Ovary (tissue), 9 donors: Measurements from ENCODE around the gene SLCO2B1. TPM values are rescaled to one million over a fixed set of nuclear protein-coding genes. Genes with fewer than 3 reads are reported as not detected.

Experiments used
- DNase-seq, 5 donors: peaks; one replicate each; pipeline ENCODE4 v3.0.0-alpha.2; 2019 to 2020
- H3K27ac ChIP-seq, 2 donors: fragments of 200-600 bp; one replicate each; pipeline versions ENCODE4 v1.5.1 to v1.8.0; 2019 to 2022
- H3K27me3 ChIP-seq: fragments of 200-600 bp; one replicate; pipeline ENCODE4 v1.8.0; 2022
- H3K36me3 ChIP-seq: fragments of 200-600 bp; sonication (generic); one replicate; pipeline ENCODE4 v1.5.1; 2019
- H3K4me1 ChIP-seq: one replicate; pipeline ENCODE4 v1.8.1; 2013; ENCODE audit warnings: mild to moderate bottlenecking, moderate library complexity; ENCODE audit not compliant: insufficient read depth
- H3K4me3 ChIP-seq: fragments of 200-600 bp; sonication (generic); one replicate; pipeline ENCODE4 v1.5.1; 2017
- H3K9me3 ChIP-seq, 2 donors: fragments of 200-600 bp in 1 of 2; sonication (generic) in 1 of 2; one replicate each; pipeline versions ENCODE4 v1.5.1 to v1.8.1; 2013 to 2019; ENCODE audit warnings: mild to moderate bottlenecking in 1 of 2, moderate library complexity in 1 of 2
- EP300 ChIP-seq: sonication (generic); formaldehyde crosslinking; IDR thresholded peaks from one replicate; pipeline ENCODE4 v1.6.1; 2017; ENCODE audit warnings: antibody characterized with exemption
- POLR2A ChIP-seq: fragments of 450-650 bp; IDR thresholded peaks from one replicate; pipeline ENCODE4 v1.6.1; 2017; ENCODE audit warnings: antibody characterized with exemption, mild to moderate bottlenecking, moderate library complexity
- WGBS, 3 donors: extraction: QIAGEN DNeasy Blood & Tissue Kit in 1 of 3; methylation state at CpG; one replicate each; pipeline versions ENCODE4 v1.1.5 to v1.1.7; 2013 to 2017; 5-methylcytosine and 5-hydroxymethylcytosine counted together
- intact Hi-C, 4 donors: fragments of 100-400 bp; cut with DNase I; formaldehyde crosslinking; loops; one replicate each; pipeline versions ENCODE4 v1.11.0 to v1.15.1; 2022 to 2023
- polyA plus RNA-seq, 2 donors: library from polyadenylated mRNA; stranded (reverse); fragments of 200-250 nt in 1 of 2; fragments of 350-450 nt in 1 of 2; fragmentation: Illumina TruSeq in 1 of 2; extraction: RNeasy Lipid Tissue Mini Kit (QIAGEN cat#74804) in 1 of 2; gene quantifications; one replicate each; pipeline ENCODE4 v1.2.3, GENCODE V29; 2013 to 2014
- total RNA-seq, 7 donors: library from RNA; depleted of rRNA in 2 of 7; stranded (reverse); fragments of >200 nt in 2 of 7; fragmentation: NEBNext Ultra II Directional in 3 of 7; extraction: Animal tissue kit (Norgen Biotek cat#: 25700) in 3 of 7; gene quantifications; one replicate each; pipeline versions ENCODE4 v1.1.0 to v1.2.4, GENCODE V29; 2016 to 2023
- TF ChIP-seq, protein P1 (sequence below), 3 donors: fragments of 450-650 bp in 2 of 3; fragments of 200-600 bp in 1 of 3; IDR thresholded peaks; one replicate each; pipeline versions ENCODE4 v1.5.1 to v1.8.0; 2016 to 2022; ENCODE audit warnings: antibody characterized with exemption in 3 of 3, mild to moderate bottlenecking in 1 of 3
- donor health status: DM: no; HTN: no; CAD: no; lungs with moderate emphysema.
- donor health status: DM: no; HTN: no; CAD: no.
- donor health status: Bipolar disorder and iron deficiency.
- donor health status: DM: yes; HTN: yes; CAD: no.
- donor health status: DM: no; HTN: no; CAD: no.
- donor health status: DM: yes; HTN: yes; CAD: no.

SLCO2B1 gene
- total and polyA plus RNA-seq, 9 donors = 12.6 to 79.4 (median 21.8) TPM

DNA sequence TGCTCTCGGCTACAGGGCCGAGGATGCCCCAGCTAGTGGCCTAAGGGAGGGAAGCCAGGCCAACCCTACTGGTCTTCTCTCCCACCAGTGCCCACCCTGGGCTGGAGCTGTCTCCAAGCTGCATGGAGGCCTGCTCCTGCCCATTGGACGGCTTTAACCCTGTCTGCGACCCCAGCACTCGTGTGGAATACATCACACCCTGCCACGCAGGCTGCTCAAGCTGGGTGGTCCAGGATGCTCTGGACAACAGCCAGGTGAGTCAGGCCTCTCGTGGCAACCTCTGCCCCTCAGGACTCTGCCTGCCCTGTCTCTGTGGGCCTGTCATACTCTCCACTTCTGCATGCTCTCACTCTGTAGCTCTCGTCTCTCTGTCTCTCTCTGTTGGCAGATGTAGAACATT is 45.5 kb downstream of the SLCO2B1 start:
- Histone ChIP-seq H3K27ac (no peak overlapping the region), H3K4me1 (no peaks in the 10 kb centered on the region), H3K4me3 (no peak overlapping the region), H3K9me3 (no peaks in the 10 kb centered on the region), H3K36me3 (no peaks in the 10 kb centered on the region), H3K27me3 (no peaks in the 10 kb centered on the region)
- WGBS, 3 donors = 61 to 64% (median 61%) methylated on average over 8 of the region's 8 CpGs
- TF ChIP-seq EP300 (no peak), POLR2A (no peak)
- TF ChIP-seq, protein P1, sequence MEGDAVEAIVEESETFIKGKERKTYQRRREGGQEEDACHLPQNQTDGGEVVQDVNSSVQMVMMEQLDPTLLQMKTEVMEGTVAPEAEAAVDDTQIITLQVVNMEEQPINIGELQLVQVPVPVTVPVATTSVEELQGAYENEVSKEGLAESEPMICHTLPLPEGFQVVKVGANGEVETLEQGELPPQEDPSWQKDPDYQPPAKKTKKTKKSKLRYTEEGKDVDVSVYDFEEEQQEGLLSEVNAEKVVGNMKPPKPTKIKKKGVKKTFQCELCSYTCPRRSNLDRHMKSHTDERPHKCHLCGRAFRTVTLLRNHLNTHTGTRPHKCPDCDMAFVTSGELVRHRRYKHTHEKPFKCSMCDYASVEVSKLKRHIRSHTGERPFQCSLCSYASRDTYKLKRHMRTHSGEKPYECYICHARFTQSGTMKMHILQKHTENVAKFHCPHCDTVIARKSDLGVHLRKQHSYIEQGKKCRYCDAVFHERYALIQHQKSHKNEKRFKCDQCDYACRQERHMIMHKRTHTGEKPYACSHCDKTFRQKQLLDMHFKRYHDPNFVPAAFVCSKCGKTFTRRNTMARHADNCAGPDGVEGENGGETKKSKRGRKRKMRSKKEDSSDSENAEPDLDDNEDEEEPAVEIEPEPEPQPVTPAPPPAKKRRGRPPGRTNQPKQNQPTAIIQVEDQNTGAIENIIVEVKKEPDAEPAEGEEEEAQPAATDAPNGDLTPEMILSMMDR (IDR thresholded peaks at IDR 0.05) = no peak
- intact Hi-C loops = no loop called here
- DNase-seq = no peak

DNA sequence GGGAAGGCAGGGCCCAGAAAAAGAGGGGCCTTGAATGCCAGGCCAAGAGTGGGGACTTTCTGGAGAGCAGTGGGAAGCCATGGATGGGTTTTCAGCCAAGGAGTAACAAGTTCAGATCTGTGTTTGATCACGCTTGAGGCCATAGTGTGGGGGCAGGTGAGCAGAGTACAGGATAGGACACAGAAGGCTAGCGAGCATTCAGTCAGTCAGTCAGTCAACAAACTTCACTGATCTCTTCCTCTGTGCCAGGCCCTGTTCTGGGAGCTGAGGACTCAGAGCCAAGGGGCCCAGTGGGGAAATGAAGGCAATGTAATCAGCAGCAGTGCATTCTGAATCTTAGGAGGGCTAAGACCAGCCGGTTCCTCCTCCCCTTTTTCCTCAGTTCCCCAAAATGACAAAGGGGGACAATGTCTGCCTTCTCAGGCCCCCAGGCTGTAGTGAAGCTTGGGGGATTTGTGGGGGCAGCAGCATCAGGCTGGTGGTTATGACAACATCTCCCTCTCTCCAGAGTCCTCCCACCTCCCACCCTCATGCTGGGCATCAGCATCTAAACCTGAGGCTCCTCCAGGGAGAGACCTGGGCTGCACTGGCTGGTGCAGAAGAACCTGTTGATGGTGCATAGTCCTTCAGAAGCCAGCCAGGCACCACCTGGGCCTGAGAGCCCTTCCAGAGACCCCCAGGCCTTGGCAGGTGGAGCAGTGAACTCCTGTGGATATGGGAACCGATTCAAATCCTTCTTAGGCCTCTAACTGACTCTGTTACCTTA is 46.8 kb downstream of the SLCO2B1 start:
- Histone ChIP-seq H3K4me1 (no peaks in the 10 kb centered on the region), H3K27ac (no peak overlapping the region), H3K27me3 (no peaks in the 10 kb centered on the region), H3K4me3 (no peak overlapping the region), H3K36me3 (no peaks in the 10 kb centered on the region), H3K9me3 (no peaks in the 10 kb centered on the region)
- intact Hi-C loops = no loop called here
- TF ChIP-seq, protein P1 (IDR thresholded peaks at IDR 0.05) = no peak
- TF ChIP-seq POLR2A = no peak
- no peak for TF ChIP-seq EP300
- no peak for DNase-seq
- WGBS, 3 donors = 91 to 100% (median 93%) methylated on average over 4 of the region's 4 CpGs

DNA sequence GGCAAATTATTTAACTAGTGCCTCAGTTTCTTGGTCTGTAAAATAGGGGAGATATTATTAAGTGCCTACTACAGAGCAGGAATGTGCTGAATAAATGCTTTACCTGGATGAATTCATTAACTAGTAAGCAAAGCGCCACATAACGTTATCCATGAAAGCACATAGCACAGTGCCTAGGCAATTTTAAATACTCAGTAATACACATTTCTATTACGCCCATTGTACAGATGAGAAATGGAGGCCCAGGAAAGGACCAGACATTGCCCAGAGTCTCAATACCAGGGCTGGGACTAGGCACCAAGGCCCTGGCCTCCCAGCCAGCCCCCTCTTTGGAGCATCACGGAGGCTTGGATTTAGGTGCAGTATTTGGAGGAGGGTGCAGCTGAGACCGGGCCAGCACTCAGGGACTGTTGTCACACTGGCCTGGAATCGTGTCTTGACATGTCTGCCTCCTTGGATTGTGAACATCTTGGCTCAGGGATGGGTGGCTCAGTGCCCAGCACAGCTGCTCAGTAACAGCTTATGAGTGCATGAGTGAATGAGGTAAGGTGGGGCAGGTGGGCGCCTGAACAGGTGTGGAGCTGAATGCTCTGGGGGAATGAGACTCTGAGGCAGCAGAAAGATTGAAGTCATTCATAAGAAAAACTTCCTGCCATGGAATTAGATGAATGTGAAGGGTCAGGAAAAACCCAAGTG is 47.5 kb downstream of the SLCO2B1 start:
- no peak for DNase-seq
- TF ChIP-seq, protein P1 (IDR thresholded peaks at IDR 0.05) = no peak
- intact Hi-C loops = no loop called here
- Histone ChIP-seq H3K36me3 (no peaks in the 10 kb centered on the region), H3K27ac (no peak overlapping the region), H3K9me3 (no peaks in the 10 kb centered on the region), H3K4me1 (no peaks in the 10 kb centered on the region), H3K4me3 (no peak overlapping the region), H3K27me3 (no peaks in the 10 kb centered on the region)
- WGBS, 3 donors = 91 to 93% (median 91%) methylated on average over 7 of the region's 7 CpGs

DNA sequence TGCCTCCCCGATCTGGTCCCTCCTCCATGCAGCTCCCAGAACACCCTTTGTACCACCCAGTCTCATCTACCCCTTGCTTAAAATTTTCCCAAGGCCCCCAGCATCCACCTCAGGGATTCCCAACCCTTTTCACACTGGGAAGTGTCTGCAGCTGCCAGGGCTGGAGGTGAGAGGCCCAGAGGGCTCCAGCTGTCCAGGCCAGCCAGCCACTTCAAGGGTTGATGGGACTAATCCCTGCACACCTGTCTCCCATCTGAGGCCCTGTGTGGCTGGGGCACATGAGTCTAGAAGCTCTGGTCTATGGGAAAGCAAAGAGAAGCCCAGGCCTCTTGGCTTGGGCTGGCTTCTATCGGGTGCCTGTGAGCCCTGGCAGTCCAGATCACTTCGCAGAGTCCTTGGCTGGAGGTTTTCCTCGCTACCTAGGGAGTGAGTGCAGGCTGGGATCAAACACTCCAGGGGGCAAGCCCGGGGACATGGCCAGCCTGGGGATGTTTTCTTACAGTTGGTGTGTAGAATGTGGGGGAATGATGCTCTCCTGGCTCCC is 48.6 kb downstream of the SLCO2B1 start:
- H3K36me3 ChIP-seq = no peaks in the 10 kb centered on the region
- H3K9me3 ChIP-seq = no peaks in the 10 kb centered on the region
- 52 to 64% (median 58%) methylated on average over 5 of the region's 5 CpGs for WGBS, 3 donors
- no peaks in the 10 kb centered on the region for H3K27me3 ChIP-seq
- no peak overlapping the region for H3K4me3 ChIP-seq
- TF ChIP-seq, protein P1 (IDR thresholded peaks at IDR 0.05) = no peak
- no peak for TF ChIP-seq EP300
- TF ChIP-seq POLR2A = no peak
- H3K4me1 ChIP-seq = no peaks in the 10 kb centered on the region
- intact Hi-C loops = no loop called here
- DNase-seq = no peak
- no peak overlapping the region for H3K27ac ChIP-seq
